Body of pancreas (tissue), 4 donors: ENCODE results near the gene NELL2. TPM values are rescaled to one million over a fixed set of nuclear protein-coding genes. Genes with fewer than 3 reads are reported as not detected.

ENCODE experiments used
- ATAC-seq: fragments of 150-250 bp; one replicate; pipeline ENCODE4 v1.9.1; 2016
- DNase-seq, 4 donors: peaks; one replicate each; pipeline ENCODE4 v3.0.0-alpha.2; 2019
- H3K27ac ChIP-seq, 4 donors: fragments of 200-600 bp; sonication (generic); 1 replicate in 3 of 4; 2 replicates in 1 of 4; pipeline versions ENCODE4 v1.5.1 to v1.6.1; 2016 to 2019; ENCODE audit warnings: mild to moderate bottlenecking in 1 of 4, mixed read lengths in 1 of 4, moderate library complexity in 1 of 4
- H3K27me3 ChIP-seq, 2 donors: fragments of 200-600 bp; sonication (generic); one replicate each; pipeline ENCODE4 v1.6.0; 2016; ENCODE audit warnings: mild to moderate bottlenecking in 1 of 2
- H3K36me3 ChIP-seq, 2 donors: fragments of 200-600 bp; sonication (generic); replicated peaks in 1 of 2; 2 replicates each; pipeline ENCODE4 v1.5.1; 2016; ENCODE audit warnings: low read depth in 2 of 2; ENCODE audit not compliant: insufficient read depth in 1 of 2
- H3K4me1 ChIP-seq: fragments of 200-600 bp; sonication (generic); one replicate; pipeline ENCODE4 v1.6.0; 2016
- H3K4me3 ChIP-seq, 2 donors: fragments of 200-600 bp; sonication (generic); 1 replicate in 1 of 2; 2 replicates in 1 of 2; pipeline ENCODE4 v1.5.1; 2016 to 2019
- H3K9me3 ChIP-seq, 3 donors: fragments of 200-600 bp; sonication (generic); 1 replicate in 2 of 3; 2 replicates in 1 of 3; pipeline ENCODE4 v1.5.1; 2016
- POLR2A ChIP-seq, 3 donors: fragments of 450-650 bp; IDR thresholded peaks; one replicate each; pipeline ENCODE4 v1.6.1; 2016; ENCODE audit warnings: antibody characterized with exemption in 3 of 3, mild to moderate bottlenecking in 2 of 3
- WGBS, 2 donors: methylation state at CpG; one replicate each; pipeline ENCODE4 v1.1.5; 2017; 5-methylcytosine and 5-hydroxymethylcytosine counted together
- intact Hi-C: fragments of 100-400 bp; cut with DNase I; formaldehyde crosslinking; loops from one replicate; pipeline ENCODE4 v1.15.1; 2023
- total RNA-seq, 2 donors: library from RNA; depleted of rRNA; stranded (reverse); fragments of >200 nt; gene quantifications; one replicate each; pipeline ENCODE4 v1.1.0, GENCODE V29; 2016
- TF ChIP-seq, protein P1 (sequence below), 7 experiments: fragments of 450-650 bp in 4 of 7; fragments of 200-600 bp in 3 of 7; sonication (generic) in 3 of 7; IDR thresholded peaks; one replicate each; pipeline ENCODE4 v1.5.1; 2016 to 2019; ENCODE audit warnings: antibody characterized with exemption in 7 of 7

NELL2 gene
- total RNA-seq, 2 donors from 2014 or later, result 3.6 TPM; not detected in 1

DNA sequence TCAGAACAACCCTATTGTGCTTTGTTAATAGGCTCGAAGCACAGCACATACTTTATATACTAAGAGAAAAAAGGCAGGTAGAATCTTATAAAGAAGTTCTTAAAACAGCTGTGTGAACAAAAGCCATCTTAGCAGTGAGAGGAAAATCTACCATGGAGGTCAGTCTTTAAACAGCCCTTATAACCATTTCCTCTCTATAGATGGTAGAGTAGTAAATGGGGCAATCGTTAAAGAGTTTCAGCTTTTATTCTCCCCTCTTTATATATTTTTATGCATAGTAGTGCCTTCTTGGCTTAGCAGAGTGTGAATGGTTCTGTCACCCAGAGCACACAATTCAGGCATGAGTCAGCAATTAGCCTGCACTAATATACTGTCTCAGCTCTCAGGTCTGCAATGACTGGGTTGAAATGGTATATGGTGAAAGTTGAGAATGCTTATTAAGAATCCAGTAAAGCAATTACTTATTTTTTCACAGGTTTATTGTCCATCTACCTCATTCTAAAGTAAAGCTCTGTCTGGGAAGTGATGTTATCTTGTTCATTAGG is 305.0 kb downstream of the NELL2 start:
- H3K36me3 ChIP-seq, result no peaks in the 10 kb centered on the region
- 49 to 58% methylated on average over 2 of the region's 2 CpGs for WGBS, 2 donors
- H3K4me3 ChIP-seq, result no peak overlapping the region
- H3K9me3 ChIP-seq, result no peaks in the 10 kb centered on the region
- ATAC-seq (no peak), DNase-seq (no peak)
- no peaks in the 10 kb centered on the region for H3K4me1 ChIP-seq
- intact Hi-C loops, result no loop called here
- TF ChIP-seq POLR2A (IDR thresholded peaks at IDR 0.05), result no peak
- TF ChIP-seq, protein P1, sequence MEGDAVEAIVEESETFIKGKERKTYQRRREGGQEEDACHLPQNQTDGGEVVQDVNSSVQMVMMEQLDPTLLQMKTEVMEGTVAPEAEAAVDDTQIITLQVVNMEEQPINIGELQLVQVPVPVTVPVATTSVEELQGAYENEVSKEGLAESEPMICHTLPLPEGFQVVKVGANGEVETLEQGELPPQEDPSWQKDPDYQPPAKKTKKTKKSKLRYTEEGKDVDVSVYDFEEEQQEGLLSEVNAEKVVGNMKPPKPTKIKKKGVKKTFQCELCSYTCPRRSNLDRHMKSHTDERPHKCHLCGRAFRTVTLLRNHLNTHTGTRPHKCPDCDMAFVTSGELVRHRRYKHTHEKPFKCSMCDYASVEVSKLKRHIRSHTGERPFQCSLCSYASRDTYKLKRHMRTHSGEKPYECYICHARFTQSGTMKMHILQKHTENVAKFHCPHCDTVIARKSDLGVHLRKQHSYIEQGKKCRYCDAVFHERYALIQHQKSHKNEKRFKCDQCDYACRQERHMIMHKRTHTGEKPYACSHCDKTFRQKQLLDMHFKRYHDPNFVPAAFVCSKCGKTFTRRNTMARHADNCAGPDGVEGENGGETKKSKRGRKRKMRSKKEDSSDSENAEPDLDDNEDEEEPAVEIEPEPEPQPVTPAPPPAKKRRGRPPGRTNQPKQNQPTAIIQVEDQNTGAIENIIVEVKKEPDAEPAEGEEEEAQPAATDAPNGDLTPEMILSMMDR (IDR thresholded peaks at IDR 0.05), result no peak
- H3K27me3 ChIP-seq, result no peaks in the 10 kb centered on the region
- H3K27ac ChIP-seq, result no peak overlapping the region

DNA sequence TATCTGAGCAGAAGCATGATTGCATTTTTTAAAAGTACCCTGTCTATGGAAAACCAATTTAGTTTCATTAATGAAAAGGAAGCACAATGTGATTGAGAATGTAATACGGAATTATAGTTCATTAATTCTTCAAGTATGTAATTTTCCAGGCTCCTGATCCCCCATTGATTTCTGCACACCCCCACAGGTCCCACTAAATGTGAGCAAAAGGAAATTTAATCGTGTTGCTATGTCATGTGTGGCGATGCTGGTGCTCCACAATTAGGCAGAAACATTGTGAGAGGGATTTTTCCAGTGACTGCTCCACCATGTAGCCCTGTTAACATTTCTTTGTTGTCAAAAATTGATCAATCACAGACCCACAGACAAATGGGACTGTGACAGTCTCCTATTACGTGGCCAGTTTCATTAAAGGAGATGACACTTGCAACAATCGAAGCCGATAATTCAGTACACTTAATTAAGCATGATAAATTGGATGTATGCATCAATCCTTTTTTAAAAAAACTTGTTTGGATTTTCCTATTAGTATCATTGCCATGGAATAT is 306.0 kb downstream of the NELL2 start:
- Histone ChIP-seq H3K36me3 (no peaks in the 10 kb centered on the region), H3K27ac (no peak overlapping the region), H3K4me3 (no peak overlapping the region), H3K27me3 (no peaks in the 10 kb centered on the region), H3K4me1 (no peaks in the 10 kb centered on the region), H3K9me3 (no peaks in the 10 kb centered on the region)
- no peak for ATAC-seq
- intact Hi-C loops, result no loop called here
- WGBS, 2 donors, result 61 to 74% methylated on average over 6 of the region's 6 CpGs
- no peak for TF ChIP-seq POLR2A (IDR thresholded peaks at IDR 0.05)
- TF ChIP-seq, protein P1 (IDR thresholded peaks at IDR 0.05), result no peak
- DNase-seq, result no peak

DNA sequence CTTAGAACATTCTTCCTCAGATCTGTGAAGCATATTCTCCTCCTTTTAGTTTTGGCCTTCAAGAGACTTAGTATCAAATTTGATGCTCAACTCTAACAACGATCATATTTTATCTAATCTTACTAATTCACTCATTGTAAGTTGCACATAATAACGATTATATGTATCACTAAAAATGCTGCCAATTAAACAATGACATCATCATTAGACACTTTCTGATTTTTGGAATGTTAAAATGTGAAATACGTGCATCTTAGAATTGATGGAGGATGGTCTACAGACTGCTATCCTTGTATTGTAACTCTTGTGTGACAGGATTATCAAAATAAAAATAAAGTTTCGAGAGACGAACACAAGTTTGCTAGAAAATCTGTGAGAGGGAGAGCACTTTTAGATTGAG is 311.0 kb downstream of the NELL2 start:
- no peaks in the 10 kb centered on the region for H3K36me3 ChIP-seq
- no peaks in the 10 kb centered on the region for H3K4me1 ChIP-seq
- ATAC-seq (no peak), DNase-seq (no peak)
- 66 to 72% methylated on average over 5 of the region's 5 CpGs for WGBS, 2 donors
- no peaks in the 10 kb centered on the region for H3K27me3 ChIP-seq
- H3K4me3 ChIP-seq, result no peak overlapping the region
- no peak for TF ChIP-seq POLR2A (IDR thresholded peaks at IDR 0.05)
- TF ChIP-seq, protein P1 (IDR thresholded peaks at IDR 0.05), result no peak
- intact Hi-C loops, result no loop called here
- no peak overlapping the region for H3K27ac ChIP-seq
- no peaks in the 10 kb centered on the region for H3K9me3 ChIP-seq

DNA sequence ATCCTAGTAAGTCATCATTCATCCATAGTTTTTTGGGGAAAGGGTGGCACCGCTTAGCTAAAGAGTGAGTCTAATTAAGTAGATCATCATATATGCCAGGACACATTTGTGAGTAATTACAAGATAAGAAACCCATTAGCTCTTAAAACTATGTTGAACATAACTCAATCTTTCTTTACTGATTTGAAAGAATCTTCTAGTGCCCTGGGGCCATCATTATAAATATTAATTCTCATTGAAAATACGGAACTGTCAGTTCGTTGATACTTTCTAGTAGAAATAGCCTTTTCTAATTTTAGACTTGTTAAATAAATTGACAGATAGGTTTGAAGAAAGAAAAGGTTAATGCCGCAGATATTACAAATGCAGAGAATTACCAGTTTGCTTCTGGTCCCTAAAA is 312.6 kb downstream of the NELL2 start:
- Histone ChIP-seq H3K36me3 (no peaks in the 10 kb centered on the region), H3K4me1 (no peaks in the 10 kb centered on the region), H3K27ac (no peak overlapping the region), H3K27me3 (no peaks in the 10 kb centered on the region), H3K9me3 (no peaks in the 10 kb centered on the region), H3K4me3 (no peak overlapping the region)
- DNase-seq, result no peak
- TF ChIP-seq POLR2A (IDR thresholded peaks at IDR 0.05), result no peak
- TF ChIP-seq, protein P1 (IDR thresholded peaks at IDR 0.05), result no peak
- 69 to 76% methylated on average over 4 of the region's 4 CpGs for WGBS, 2 donors
- ATAC-seq, result no peak
- intact Hi-C loops, result no loop called here
